Measurements from ENCODE around the gene NUP153.

The NUP153 gene

DNA sequence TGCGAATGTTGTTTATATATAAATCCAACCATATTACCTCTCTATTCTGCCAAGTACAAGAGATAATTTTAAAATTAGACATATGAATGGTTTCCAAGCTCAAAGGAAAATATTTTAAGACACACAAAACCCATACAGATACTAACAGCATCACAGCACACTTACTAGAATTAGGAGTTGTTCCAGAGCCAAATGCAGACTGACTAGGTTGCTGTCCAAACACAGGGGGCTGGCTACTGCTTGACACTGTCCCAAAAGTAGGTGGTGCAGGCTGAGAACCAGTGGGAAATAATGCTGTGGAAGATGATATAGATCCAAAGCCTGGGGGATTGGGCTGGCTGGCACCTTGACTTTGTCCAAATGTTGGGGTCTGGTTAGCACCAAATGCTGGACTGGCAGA lies 82.3 kb downstream of the NUP153 start:
- no peak for DNase-seq (ENCODE audit: low read depth)
- TF ChIP-seq MYC (IDR thresholded peaks at IDR 0.05; ENCODE audit: low read depth, low read length) (no peak), POLR2A (IDR thresholded peaks at IDR 0.05; ENCODE audit: extremely low read depth, insufficient read length) (no peak)
- TF ChIP-seq, protein P1, sequence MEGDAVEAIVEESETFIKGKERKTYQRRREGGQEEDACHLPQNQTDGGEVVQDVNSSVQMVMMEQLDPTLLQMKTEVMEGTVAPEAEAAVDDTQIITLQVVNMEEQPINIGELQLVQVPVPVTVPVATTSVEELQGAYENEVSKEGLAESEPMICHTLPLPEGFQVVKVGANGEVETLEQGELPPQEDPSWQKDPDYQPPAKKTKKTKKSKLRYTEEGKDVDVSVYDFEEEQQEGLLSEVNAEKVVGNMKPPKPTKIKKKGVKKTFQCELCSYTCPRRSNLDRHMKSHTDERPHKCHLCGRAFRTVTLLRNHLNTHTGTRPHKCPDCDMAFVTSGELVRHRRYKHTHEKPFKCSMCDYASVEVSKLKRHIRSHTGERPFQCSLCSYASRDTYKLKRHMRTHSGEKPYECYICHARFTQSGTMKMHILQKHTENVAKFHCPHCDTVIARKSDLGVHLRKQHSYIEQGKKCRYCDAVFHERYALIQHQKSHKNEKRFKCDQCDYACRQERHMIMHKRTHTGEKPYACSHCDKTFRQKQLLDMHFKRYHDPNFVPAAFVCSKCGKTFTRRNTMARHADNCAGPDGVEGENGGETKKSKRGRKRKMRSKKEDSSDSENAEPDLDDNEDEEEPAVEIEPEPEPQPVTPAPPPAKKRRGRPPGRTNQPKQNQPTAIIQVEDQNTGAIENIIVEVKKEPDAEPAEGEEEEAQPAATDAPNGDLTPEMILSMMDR (IDR thresholded peaks at IDR 0.05; ENCODE audit: low read depth, low read length) = no peak
- TF ChIP-seq, protein P2, sequence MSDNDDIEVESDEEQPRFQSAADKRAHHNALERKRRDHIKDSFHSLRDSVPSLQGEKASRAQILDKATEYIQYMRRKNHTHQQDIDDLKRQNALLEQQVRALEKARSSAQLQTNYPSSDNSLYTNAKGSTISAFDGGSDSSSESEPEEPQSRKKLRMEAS (IDR thresholded peaks at IDR 0.05; ENCODE audit: low read depth, low read length) = no peak
- H3K4me3 ChIP-seq (ENCODE audit: low read depth, low read length) = no peak overlapping the region

GRCh38 chr6:17622144-17622543 lies 84.6 kb downstream of the NUP153 start:
- no peak for TF ChIP-seq POLR2A (IDR thresholded peaks at IDR 0.05; ENCODE audit: extremely low read depth, insufficient read length)
- TF ChIP-seq, protein P2 (IDR thresholded peaks at IDR 0.05; ENCODE audit: low read depth, low read length) = no peak
- no peak for TF ChIP-seq MYC (IDR thresholded peaks at IDR 0.05; ENCODE audit: low read depth, low read length)
- TF ChIP-seq, protein P1 (IDR thresholded peaks at IDR 0.05; ENCODE audit: low read depth, low read length) = no peak
- DNase-seq (ENCODE audit: low read depth) = no peak
- no peak overlapping the region for H3K4me3 ChIP-seq (ENCODE audit: low read depth, low read length)

GRCh38 chr6:17621003-17621402 lies 85.7 kb downstream of the NUP153 start:
- H3K4me3 ChIP-seq (ENCODE audit: low read depth, low read length) = no peak overlapping the region
- no peak for DNase-seq (ENCODE audit: low read depth)
- TF ChIP-seq, protein P2 (IDR thresholded peaks at IDR 0.05; ENCODE audit: low read depth, low read length) = no peak

DNA sequence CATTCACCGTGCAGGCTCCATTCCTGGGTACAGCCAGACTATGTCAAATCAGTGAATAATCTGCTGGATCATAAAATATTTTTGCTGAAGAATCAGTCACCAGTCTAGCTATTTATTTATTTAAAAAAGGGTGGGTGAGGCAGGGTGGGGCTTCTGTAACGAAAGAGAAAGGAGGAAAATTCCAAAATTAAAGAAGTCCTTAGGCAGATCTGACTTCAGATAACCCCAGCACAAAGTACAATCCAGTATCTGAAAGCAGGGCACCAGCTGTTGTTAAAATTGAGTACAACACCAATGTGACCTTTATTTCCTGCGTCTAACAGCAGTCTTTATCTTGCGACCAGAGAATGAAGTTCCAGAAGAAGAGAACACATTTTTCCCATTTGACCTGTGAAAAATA lies 90.9 kb downstream of the NUP153 start:
- TF ChIP-seq POLR2A (IDR thresholded peaks at IDR 0.05; ENCODE audit: extremely low read depth, insufficient read length) = no peak
- TF ChIP-seq, protein P2 (IDR thresholded peaks at IDR 0.05; ENCODE audit: low read depth, low read length) = no peak
- TF ChIP-seq, protein P1 (IDR thresholded peaks at IDR 0.05; ENCODE audit: low read depth, low read length) = no peak
- no peak for TF ChIP-seq MYC (IDR thresholded peaks at IDR 0.05; ENCODE audit: low read depth, low read length)
- no peak overlapping the region for H3K4me3 ChIP-seq (ENCODE audit: low read depth, low read length)
- no peak for DNase-seq (ENCODE audit: low read depth)

- TF ChIP-seq POLR2A (IDR thresholded peaks at IDR 0.05; ENCODE audit: extremely low read depth, insufficient read length) (no peak), MYC (IDR thresholded peaks at IDR 0.05; ENCODE audit: low read depth, low read length) (no peak)
- TF ChIP-seq, protein P2 (IDR thresholded peaks at IDR 0.05; ENCODE audit: low read depth, low read length) = no peak
- TF ChIP-seq, protein P1 (IDR thresholded peaks at IDR 0.05; ENCODE audit: low read depth, low read length) = no peak
- no peak overlapping the region for H3K4me3 ChIP-seq (ENCODE audit: low read depth, low read length)
- DNase-seq (ENCODE audit: low read depth) = no peak
Observed at GRCh38 chr6:17612048-17612447, 94.7 kb downstream of the NUP153 start.

DNA sequence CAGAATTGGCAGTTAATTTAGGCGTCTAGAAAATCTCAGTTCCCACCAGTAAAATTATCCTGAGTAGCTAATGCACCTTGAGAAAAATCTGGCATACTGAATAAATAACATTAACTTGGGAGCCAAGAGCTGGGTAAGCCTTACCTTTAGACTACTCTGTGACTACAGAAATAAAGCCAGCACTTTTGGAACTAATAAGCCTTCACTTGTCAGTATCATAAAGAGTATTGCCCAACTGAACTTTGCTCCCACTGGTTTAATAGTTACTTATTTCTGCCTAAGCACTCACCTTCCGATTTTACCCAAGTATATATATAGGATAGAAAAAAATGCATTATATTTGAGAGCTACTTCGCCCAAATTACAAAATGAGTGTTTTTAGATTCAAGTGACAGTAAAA lies 95.9 kb downstream of the NUP153 start:
- DNase-seq (ENCODE audit: low read depth) = no peak
- TF ChIP-seq MYC (IDR thresholded peaks at IDR 0.05; ENCODE audit: low read depth, low read length) = no peak
- TF ChIP-seq, protein P2 (IDR thresholded peaks at IDR 0.05; ENCODE audit: low read depth, low read length) = no peak
- TF ChIP-seq, protein P1 (IDR thresholded peaks at IDR 0.05; ENCODE audit: low read depth, low read length) = no peak
- TF ChIP-seq POLR2A (IDR thresholded peaks at IDR 0.05; ENCODE audit: extremely low read depth, insufficient read length) = no peak

More for the DNA sequence above, 95.9 kb downstream of the NUP153 start:
- no peak overlapping the region for H3K4me3 ChIP-seq (ENCODE audit: low read depth, low read length)

Measured in NB4 (cell line).